Measurements from ENCODE around the gene PPARA.

PPARA gene

GRCh38 chr22:46278656-46279645, 128.6 kb downstream of the PPARA start:
- DNase-seq: no peak

DNA sequence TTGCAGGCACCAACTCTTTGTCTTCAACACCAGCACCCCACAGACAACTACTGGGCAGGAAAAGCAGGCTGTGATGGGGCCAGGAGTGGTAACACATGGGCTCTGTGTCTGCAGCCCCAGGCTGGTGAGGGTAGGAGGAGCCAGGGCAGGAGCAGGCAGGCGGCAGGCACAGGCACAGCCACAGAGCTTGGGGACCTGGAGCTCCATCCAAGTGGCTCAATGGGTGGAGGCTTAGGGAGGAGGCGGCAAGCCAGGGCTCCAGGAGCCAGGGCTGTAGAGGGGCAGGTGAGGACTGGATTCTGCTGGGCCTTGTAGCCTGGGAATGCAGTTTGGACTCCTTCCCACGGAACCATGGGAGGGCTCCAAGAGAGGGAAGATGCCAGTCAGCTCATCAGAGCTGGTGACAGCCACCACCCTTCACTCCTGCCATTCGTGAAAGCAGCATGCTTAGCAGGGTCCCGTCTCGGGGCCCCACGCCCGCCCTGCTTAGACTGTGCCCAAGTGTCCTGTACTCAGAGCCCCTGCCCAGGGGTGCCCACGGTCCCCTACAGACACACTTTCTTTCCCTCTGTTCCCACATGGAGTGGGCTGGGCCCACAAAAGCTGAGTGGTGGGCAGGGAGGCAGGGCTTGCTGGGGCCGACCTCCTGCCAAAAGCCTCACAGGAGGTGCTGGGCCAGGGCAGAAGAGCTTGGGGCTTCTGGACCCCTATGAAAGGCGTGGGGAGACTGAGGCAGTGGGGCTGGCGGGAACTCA, 129.9 kb downstream of the PPARA start:
- DNase-seq: no peak

- DNase-seq: no peak
Observed at GRCh38 chr22:46280999-46281623, 130.8 kb downstream of the PPARA start.

GRCh38 chr22:46281866-46282678, 131.7 kb downstream of the PPARA start:
- DNase-seq: no peak

DNA sequence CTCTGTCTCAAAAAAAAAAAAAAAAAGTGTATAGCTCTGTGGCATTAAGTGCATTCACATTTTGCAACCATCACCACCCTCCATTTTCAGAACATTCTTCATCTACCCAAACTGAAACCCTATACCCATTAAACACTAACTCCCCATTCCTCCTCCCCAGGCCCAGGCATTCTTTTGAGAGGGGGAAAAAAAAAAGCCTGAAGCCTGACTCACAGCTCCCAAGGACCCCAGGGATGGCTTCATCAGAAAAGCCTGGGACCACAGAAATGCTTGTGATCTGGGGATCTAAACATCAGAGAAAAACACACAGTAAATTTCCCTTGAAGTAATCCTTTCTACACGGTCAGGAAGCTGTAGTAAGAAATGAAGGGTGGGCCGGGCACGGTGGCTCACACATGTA, 135.7 kb downstream of the PPARA start:
- DNase-seq: no peak

DNA sequence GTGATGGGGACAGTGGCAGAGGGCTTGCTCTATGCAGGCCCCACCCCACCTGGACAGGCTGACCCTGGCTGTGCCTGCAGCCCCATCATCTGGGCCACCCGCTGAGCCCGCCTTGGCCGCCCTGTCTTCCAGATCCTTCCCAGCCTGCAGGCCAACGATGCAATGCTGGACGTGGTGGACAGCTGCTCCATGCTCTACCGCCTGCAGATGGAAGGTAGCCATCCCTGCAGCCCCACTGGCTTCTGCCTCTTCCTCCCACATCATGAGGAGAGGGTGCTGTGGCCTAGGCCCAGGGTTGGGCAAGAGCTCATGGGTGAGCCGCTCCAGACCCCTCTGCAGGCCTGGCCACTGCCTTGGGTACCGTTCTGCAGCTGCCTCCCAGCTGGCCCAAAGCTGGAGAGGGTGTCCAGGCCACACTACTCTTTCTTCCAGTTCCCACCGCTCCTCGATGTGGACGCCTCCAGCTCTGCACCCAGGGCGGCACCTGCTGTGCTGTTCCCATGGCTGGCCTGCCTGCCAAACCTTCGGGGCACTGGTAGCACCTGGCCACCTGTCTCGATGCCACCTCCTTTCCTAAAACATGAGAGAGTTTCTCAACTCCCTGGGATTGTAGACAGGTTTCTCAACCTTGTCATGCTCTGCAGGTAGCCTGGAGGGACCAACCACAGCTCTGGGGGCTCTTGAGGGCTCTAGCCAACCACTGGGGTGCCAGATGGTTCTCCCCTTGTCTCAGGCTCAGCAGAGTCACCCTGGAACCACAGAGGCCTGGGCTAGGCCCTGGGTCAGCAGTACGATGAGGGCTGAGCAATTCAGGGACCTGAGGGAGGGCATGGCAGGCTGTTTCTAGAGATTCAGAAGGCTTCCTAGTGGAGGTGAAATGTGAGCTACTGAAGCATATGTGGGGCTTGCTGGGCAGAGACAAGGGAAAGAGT, 136.9 kb downstream of the PPARA start:
- DNase-seq: no peak

DNA sequence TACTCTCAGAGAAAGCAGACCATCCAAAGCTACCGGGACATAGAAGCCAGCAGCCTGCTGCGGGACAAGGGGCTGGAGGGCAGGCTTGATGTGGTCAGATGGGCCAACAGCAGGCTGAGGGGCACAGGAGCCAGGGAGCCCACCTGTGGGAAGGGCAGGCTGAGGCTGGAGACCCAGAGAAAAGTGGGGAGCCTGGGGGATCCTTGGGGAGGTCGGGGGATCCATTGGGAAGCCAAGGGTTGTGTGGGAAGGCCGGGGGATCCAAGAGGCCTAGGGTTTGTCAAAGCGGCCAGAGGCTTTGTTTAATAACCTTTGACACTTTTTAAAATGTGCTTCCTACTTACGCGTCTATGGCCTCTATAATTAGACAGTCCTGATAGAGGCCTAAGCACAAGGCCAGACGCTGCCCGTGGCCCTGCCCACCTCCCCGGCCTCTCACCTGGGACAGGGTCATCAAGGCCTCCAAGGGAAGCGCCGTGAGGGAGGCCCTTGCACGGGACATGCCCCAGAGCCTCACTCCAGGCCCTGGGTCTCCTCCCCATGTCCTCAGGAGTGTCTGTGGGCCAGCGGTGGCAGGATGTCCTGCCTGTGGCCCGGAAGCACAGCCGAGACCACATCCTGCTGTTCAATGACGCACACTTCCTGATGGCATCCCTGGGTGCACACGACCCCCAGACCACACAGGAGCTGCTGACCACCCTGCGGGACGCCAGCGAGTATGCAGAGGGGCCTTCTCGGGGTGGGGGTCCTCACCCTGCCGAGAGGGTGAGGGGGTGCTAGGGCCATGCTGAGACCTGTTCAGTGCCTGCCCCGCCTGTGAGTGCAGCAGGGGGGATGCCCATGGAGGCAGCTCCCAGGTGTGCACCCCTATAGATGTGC, 137.8 kb downstream of the PPARA start:
- no peak for DNase-seq

DNA sequence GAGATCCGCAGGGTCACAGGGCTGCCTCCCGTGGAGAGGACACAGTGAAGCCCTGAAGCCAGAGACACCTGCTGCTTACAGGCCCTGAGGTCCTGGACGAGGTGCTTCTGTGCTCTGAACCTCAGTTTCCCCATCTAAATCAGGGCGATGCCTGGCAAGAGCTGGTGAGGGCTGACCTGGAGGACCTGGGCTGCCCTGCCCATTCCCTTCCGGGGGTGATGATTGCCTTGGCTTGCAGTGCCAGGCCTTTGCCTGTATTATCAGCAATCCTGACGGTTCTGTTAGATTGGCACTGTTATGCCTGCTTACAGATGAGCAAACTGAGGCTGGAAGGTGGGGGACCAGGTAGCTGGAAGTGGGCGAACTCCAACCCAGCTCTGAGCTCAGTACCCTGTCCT, 138.5 kb downstream of the PPARA start:
- DNase-seq: no peak

- no peak for DNase-seq
Observed at GRCh38 chr22:46289244-46289891, 139.0 kb downstream of the PPARA start.

GRCh38 chr22:46290121-46290842, 140.0 kb downstream of the PPARA start:
- no peak for DNase-seq

DNA sequence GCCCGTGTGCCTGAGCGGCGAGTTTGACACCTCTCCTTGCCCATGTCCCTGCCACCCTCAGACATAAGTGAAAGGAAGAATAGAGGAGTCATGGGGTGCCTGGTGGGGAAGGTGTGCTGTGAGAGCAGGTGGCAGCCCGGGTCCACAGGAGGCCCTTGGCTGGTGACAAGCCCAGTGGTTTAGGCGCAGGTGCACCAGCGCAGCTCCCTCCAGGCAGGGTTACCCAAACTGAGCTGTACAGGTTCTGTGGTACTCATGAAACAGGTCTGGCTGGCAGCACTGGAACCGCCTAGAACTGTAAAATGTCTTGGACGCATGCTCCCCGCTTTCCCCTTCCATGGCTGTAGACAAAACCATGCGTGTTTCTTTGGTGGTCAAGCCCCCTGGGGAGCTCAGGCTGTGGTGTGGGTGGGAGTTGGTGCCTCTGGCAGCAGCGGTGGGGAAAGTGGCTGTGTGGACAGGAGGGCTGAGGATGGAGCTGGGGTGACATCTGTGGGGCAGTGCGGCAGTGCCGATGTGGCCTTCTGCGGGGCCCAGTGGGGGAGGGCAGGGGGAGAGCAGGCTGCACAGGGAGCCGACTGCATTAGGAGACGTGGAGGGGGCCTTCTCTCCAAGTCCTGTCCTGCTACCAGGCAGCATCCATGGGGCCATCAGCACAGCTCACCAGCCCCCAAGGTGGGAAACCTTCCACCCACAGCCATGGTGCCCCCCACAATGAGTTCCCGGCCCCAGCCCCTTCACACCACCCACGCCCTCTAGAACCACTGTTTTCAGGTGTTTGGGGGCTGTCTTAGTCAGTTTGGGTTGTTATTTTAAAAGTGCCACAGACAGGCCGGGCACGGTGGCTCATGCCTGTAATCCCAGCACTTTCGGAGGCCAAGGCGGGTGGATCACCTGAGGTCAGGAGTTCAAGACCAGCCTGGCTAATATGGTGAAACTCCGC, 140.8 kb downstream of the PPARA start:
- no peak for DNase-seq

DNA sequence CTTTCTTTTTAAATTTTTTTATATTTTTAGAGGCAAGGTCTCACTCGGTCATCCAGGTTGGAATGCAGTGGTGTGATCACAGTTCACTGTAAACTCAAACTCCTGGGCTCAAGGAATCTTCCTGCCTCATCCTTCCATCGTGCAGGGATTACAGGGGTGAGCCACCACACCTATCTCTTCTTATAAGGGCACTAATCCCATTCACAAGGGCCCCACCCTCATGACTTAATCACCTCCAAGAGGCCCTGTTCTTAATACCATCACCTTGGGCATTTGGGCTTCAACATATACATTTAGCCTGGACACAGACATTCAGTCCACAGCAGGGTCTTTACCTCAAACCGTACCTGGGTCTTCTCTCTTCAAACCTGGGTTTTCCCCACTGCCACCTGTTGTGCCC, 141.8 kb downstream of the PPARA start:
- no peak for DNase-seq

GRCh38 chr22:46292732-46293131, 142.4 kb downstream of the PPARA start:
- no peak for DNase-seq
